ENCODE data around the gene REV3L. TPM values are rescaled to one million over a fixed set of nuclear protein-coding genes. Genes with fewer than 3 reads are reported as not detected.
A peak's percentile ranks its signal among the peaks of the same experiment; 100 is the strongest.

REV3L gene
- polyA plus RNA-seq, 3 donors from 2014 or later, result 0.75 to 18.3 (median 9.0) TPM

DNA sequence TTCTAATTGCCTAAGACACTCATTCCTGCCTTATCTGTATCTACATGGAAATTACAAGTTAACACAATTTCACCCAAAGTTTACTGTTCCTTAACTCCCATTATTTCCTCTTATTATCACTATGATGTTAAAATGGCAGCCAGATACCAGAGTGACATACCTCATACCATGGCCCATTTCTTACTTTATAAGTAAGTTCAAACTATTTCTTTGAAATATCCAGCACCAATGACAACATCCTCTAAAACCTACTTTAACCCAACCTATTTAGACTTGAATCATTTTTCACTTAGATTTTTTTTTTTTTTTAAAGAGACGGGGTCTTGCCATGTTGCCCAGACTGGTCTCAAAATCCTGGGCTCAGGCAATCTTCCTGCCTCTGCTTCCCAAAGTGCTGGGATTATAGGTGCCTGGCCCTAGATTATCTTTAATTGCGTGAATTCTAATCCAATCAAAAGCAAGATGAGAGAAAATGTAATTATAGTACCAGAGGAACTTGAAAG is 10.0 kb downstream of the REV3L start:
- Mint-ChIP-seq H3K9me3 (no peaks in the 10 kb centered on the region), H3K4me3 (no peak overlapping the region), H3K27me3 (ENCODE audit: low read depth in 3 of 3) (no peaks in the 10 kb centered on the region), H3K27ac (no peak overlapping the region), H3K4me1 (peaks cover 0 to 3% of the 10 kb centered on the region in 2 donors), H3K36me3 (peaks cover 0 to 3% (median 0%) of the 10 kb centered on the region in 3 donors)
- no peak for DNase-seq

DNA sequence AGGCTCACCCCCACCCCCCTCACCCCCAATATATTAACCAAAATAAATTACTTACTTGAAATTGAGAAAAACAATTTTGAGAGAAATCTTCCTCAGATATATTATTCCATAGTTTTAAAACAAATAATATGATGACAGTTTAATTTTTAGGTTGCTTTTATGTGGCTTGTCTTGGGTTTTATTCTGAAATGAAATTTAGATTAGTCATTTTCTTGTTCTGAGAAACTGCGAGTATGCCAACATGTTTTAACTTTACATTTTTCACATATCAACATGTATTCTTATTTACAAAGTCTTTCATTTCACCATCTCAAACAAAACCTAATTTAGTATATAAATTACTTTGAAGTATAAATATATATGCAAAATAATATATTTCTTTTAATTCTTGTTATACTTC is 11.1 kb downstream of the REV3L start:
- Mint-ChIP-seq H3K27me3 (ENCODE audit: low read depth in 3 of 3) (no peaks in the 10 kb centered on the region), H3K27ac (no peak overlapping the region), H3K9me3 (no peaks in the 10 kb centered on the region), H3K4me3 (no peak overlapping the region), H3K4me1 (no peaks in the 10 kb centered on the region), H3K36me3 (peaks cover 0 to 3% (median 0%) of the 10 kb centered on the region in 3 donors)
- no peak for DNase-seq

DNA sequence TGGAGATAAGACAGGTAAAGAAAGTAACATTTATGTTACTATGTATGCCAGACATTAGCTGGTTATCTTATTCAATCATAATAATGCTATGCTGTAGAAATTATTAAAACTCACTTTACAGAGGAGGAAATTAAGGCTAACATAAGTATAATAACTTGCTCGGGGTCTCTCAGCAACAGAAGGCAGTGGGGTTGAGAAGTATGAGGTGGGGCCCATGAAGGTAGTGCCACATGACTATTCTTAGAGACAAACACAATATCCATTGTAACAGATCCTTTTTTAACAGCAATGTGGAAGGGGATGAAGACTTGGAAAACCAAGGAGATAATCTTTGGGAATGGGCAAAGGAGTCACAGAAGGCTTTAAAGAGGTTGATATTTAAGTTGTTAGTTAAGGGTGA is 11.5 kb downstream of the REV3L start:
- Mint-ChIP-seq H3K27me3 (ENCODE audit: low read depth in 3 of 3) (no peaks in the 10 kb centered on the region), H3K36me3 (peaks cover 0 to 3% (median 0%) of the 10 kb centered on the region in 3 donors), H3K9me3 (no peaks in the 10 kb centered on the region), H3K4me3 (no peak overlapping the region), H3K27ac (peak overlapping the region in 1 of 6 donors; percentile 41), H3K4me1 (no peaks in the 10 kb centered on the region)
- DNase-seq, result no peak

GRCh38 chr6:111470991-111471390 is 12.0 kb downstream of the REV3L start:
- no peaks in the 10 kb centered on the region for H3K27me3 Mint-ChIP-seq (ENCODE audit: low read depth in 3 of 3)
- no peak for DNase-seq
- no peaks in the 10 kb centered on the region for H3K9me3 Mint-ChIP-seq
- H3K27ac Mint-ChIP-seq, result no peak overlapping the region
- H3K4me3 Mint-ChIP-seq, result no peak overlapping the region
- H3K36me3 Mint-ChIP-seq, result peaks cover 0 to 3% (median 0%) of the 10 kb centered on the region in 3 donors
- H3K4me1 Mint-ChIP-seq, result no peaks in the 10 kb centered on the region

- H3K9me3 Mint-ChIP-seq, result no peaks in the 10 kb centered on the region
- H3K36me3 Mint-ChIP-seq, result peaks cover 0 to 3% (median 0%) of the 10 kb centered on the region in 3 donors
- H3K27ac Mint-ChIP-seq, result no peak overlapping the region
- no peak for DNase-seq
- H3K4me1 Mint-ChIP-seq, result no peaks in the 10 kb centered on the region
- no peak overlapping the region for H3K4me3 Mint-ChIP-seq
- H3K27me3 Mint-ChIP-seq (ENCODE audit: low read depth in 3 of 3), result no peaks in the 10 kb centered on the region
Measured at GRCh38 chr6:111469543-111469942, 13.5 kb downstream of the REV3L start.

DNA sequence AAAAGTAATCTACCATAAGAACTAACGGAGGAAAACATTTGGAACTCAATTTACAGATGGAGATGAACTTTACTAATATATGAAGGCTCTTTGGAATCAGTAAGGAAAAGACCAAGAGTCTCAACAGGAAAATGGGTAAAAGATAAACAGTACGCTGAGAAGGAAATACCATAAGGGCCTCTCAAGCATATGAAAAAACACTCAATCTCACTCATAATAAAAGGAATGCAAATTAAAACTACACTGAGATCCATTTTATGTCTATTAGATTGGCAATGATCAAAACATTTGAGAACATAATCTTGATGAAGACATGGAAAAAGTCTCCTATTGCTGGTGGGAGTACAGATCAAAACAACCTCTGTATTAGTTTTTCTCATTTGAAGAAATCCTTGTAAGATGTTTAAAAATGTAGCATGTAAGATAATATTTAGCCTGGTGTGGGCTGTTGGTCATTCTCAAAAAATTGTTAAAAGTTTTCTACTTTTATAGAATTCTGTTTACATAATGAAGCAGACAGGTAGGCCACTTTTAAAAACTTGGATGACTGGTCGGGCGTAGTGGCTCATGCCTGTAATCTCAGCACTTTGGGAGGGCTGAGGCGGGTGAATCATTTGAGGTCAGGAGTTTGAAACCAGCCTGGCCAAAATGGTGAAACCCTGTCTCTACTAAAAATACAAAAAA is 14.5 kb downstream of the REV3L start:
- H3K4me1 Mint-ChIP-seq, result no peaks in the 10 kb centered on the region

GRCh38 chr6:111464184-111464583 is 18.8 kb downstream of the REV3L start:
- no peak overlapping the region for H3K27ac Mint-ChIP-seq
- no peaks in the 10 kb centered on the region for H3K9me3 Mint-ChIP-seq
- peaks cover 8 to 15% (median 11%) of the 10 kb centered on the region in 3 donors for H3K36me3 Mint-ChIP-seq
- H3K4me3 Mint-ChIP-seq, result no peak overlapping the region
- no peaks in the 10 kb centered on the region for H3K27me3 Mint-ChIP-seq (ENCODE audit: low read depth in 3 of 3)
- H3K4me1 Mint-ChIP-seq, result peaks cover 13 to 16% of the 10 kb centered on the region in 2 donors
- no peak for DNase-seq

More for the DNA sequence above, 14.5 kb downstream of the REV3L start:
- H3K36me3 Mint-ChIP-seq, result peaks cover 0 to 3% (median 0%) of the 10 kb centered on the region in 3 donors
- DNase-seq, result no peak
- no peaks in the 10 kb centered on the region for H3K27me3 Mint-ChIP-seq (ENCODE audit: low read depth in 3 of 3)
- H3K4me3 Mint-ChIP-seq, result no peak overlapping the region
- peak overlapping the region in 1 of 6 donors; percentile 12 for H3K27ac Mint-ChIP-seq
- no peaks in the 10 kb centered on the region for H3K9me3 Mint-ChIP-seq

DNA sequence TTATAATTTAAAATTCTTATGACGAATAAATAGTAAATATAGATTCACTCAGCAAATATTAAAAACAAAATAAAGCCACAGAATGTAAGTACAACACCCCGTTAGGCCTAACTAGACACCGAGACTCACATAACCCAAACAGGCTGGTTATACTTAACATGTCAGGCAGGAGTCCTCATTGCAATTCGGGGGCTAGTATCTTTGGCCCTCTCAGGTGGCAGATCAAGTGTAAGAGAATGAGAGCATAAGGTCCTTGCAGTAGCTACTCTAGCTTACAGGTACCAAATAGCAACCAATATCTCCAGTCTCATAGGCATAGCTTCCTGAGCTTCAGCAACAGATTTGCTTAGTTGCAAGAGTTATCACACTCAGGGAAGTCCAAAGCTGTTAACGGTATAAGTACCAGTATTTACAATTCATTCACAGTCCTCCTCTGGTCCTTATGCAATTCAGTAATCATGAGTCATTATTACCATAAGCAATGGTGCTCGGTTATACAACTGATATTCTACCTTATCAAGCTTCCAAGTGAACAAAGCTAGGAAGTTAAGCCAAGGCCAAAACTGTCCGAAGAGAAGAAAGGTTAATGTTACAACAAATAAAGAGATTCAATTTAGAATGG is 20.1 kb downstream of the REV3L start:
- Mint-ChIP-seq H3K9me3 (no peaks in the 10 kb centered on the region), H3K4me1 (peaks cover 13 to 16% of the 10 kb centered on the region in 2 donors), H3K36me3 (peaks cover 20 to 25% (median 23%) of the 10 kb centered on the region in 3 donors), H3K27ac (peak overlapping the region in 4 of 6 donors; percentile 0 to 71 (median 30)), H3K27me3 (ENCODE audit: low read depth in 3 of 3) (no peaks in the 10 kb centered on the region), H3K4me3 (no peak overlapping the region)
- no peak for DNase-seq

DNA sequence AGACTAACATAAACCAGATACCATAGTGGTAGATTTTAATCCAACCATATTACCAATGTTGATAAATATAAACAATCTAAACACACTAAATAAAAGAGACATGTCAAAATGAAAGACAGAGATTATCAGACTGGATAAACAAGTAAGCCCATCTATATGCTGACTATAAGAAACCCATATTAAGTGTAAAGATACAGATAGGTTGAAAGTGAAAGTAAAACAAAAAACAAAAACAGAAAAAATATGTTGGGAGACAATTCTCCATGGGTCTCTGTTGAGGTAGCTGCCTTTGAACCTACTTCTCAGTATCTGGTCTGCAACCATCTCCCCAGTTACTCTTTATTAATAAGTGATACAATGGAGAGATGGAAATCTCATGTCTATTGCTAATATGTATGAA is 21.2 kb downstream of the REV3L start:
- Mint-ChIP-seq H3K36me3 (peaks cover 25 to 30% (median 26%) of the 10 kb centered on the region in 3 donors), H3K4me3 (peak overlapping the region; percentile 15 to 75 (median 59)), H3K4me1 (peaks cover 13 to 16% of the 10 kb centered on the region in 2 donors), H3K27ac (peak overlapping the region; percentile 0 to 83 (median 42)), H3K27me3 (ENCODE audit: low read depth in 3 of 3) (no peaks in the 10 kb centered on the region), H3K9me3 (peaks cover 0 to 4% (median 0%) of the 10 kb centered on the region in 6 donors)
- DNase-seq, result peak; percentile 15 to 28 (median 16)

DNA sequence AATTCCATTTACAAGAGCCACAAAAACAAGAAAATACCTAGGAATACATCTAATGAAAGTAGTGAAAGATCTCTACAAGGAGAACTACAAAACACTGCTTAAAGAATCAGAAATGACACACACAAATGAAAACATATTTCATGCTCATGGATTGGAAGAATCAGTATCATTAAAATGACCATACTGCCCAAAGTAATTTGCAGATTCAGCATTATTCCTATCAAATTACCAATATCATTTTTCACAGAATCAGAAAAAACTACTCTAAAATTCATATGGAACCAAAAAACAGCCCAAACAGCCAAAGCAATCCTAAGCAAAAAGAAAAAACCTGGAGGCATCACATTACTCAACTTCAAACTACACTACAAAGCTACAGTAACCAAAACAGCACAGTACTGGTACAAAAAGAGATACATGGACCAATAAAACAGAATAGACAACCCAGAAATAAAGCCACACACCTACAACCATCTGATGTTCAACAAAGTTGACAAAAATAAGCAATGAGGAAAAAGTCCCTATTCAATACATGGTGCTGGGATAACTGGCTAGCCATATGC is 24.3 kb downstream of the REV3L start:
- H3K27ac Mint-ChIP-seq, result no peak overlapping the region
- no peak for DNase-seq
- no peaks in the 10 kb centered on the region for H3K27me3 Mint-ChIP-seq (ENCODE audit: low read depth in 3 of 3)
- peaks cover 13 to 16% of the 10 kb centered on the region in 2 donors for H3K4me1 Mint-ChIP-seq
- H3K36me3 Mint-ChIP-seq, result peaks cover 26 to 30% (median 29%) of the 10 kb centered on the region in 3 donors
- H3K4me3 Mint-ChIP-seq, result no peak overlapping the region
- H3K9me3 Mint-ChIP-seq, result peaks cover 0 to 4% (median 0%) of the 10 kb centered on the region in 6 donors

GRCh38 chr6:111456208-111456607 is 26.8 kb downstream of the REV3L start:
- H3K9me3 Mint-ChIP-seq, result peaks cover 0 to 4% (median 0%) of the 10 kb centered on the region in 6 donors
- peaks cover 26 to 30% (median 29%) of the 10 kb centered on the region in 3 donors for H3K36me3 Mint-ChIP-seq
- H3K4me3 Mint-ChIP-seq, result no peak overlapping the region
- no peak overlapping the region for H3K27ac Mint-ChIP-seq
- H3K4me1 Mint-ChIP-seq, result peaks cover 0 to 3% of the 10 kb centered on the region in 2 donors
- peaks cover 0 to 2% (median 0%) of the 10 kb centered on the region in 3 donors for H3K27me3 Mint-ChIP-seq (ENCODE audit: low read depth in 3 of 3)
- no peak for DNase-seq

DNA sequence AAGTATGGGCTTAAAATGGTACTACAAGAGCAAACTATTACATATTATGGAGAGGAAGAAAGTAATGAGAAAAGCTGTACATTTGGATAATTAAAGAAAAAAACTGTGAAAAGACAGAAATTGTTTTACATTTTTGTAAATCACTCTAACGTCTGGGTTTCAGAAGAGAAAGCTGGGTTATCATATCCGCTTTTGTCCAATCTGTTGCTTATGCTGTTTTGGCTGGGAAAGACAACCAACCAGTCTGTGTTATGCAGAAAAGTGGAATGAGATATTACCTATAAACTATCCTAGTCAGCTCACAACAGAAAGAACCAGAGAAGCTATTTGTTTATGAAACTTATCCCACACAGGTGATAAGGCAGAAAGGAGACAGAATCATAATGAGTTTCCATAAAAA is 32.4 kb downstream of the REV3L start:
- no peaks in the 10 kb centered on the region for H3K9me3 Mint-ChIP-seq
- no peaks in the 10 kb centered on the region for H3K4me1 Mint-ChIP-seq
- H3K27me3 Mint-ChIP-seq (ENCODE audit: low read depth in 3 of 3), result peaks cover 0 to 4% (median 0%) of the 10 kb centered on the region in 3 donors
- H3K27ac Mint-ChIP-seq, result no peak overlapping the region
- DNase-seq, result no peak
- peaks cover 0 to 4% (median 0%) of the 10 kb centered on the region in 3 donors for H3K36me3 Mint-ChIP-seq
- no peak overlapping the region for H3K4me3 Mint-ChIP-seq

- Mint-ChIP-seq H3K4me1 (no peaks in the 10 kb centered on the region), H3K9me3 (no peaks in the 10 kb centered on the region), H3K27ac (no peak overlapping the region)
Measured at GRCh38 chr6:111450087-111450486, 32.9 kb downstream of the REV3L start.

GRCh38 chr6:111449129-111449528 is 33.9 kb downstream of the REV3L start:
- Mint-ChIP-seq H3K27ac (no peak overlapping the region), H3K36me3 (no peaks in the 10 kb centered on the region), H3K27me3 (ENCODE audit: low read depth in 3 of 3) (peaks cover 0 to 4% (median 0%) of the 10 kb centered on the region in 3 donors), H3K9me3 (no peaks in the 10 kb centered on the region), H3K4me3 (no peak overlapping the region), H3K4me1 (no peaks in the 10 kb centered on the region)
- no peak for DNase-seq

More at GRCh38 chr6:111450087-111450486, 32.9 kb downstream of the REV3L start:
- H3K36me3 Mint-ChIP-seq, result peaks cover 0 to 4% (median 0%) of the 10 kb centered on the region in 3 donors
- peaks cover 0 to 4% (median 0%) of the 10 kb centered on the region in 3 donors for H3K27me3 Mint-ChIP-seq (ENCODE audit: low read depth in 3 of 3)
- no peak for DNase-seq
- H3K4me3 Mint-ChIP-seq, result no peak overlapping the region
